ENCODE measurements around the gene PAM.

DNA sequence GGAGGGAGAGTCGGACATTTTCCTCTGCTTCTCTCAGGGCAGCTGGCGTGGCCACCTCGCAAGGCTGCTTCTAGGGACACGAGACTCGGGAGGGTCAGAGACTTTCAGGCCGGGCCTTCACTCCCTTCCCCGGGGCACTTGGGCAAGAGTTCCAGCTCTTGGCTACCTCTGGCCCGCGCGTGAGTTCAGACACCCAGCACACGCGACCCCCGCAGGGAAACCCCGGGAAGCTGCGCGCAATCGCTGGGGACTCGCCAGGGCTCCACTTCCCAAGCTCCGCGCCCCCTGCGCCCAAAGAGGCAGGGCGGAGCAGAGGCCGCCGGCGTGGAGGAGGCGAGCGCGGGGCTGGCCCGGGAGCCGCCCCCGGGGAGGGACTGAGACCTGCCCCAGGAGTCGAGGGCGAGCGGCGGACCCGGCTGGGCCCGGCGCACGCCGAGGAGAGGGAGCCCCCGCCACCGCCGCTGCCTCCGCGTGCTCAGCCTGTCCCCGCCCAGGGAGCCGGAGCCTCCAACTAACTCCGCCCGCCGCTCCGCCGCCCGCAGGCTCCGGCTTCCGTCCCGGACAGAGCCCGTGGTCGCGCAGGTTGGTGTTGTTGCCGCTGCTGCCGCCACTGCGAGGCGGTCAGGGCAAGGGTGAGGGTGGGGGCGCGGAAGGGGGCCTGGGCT is at the start of gene PAM:
- TF ChIP-seq, protein P1, sequence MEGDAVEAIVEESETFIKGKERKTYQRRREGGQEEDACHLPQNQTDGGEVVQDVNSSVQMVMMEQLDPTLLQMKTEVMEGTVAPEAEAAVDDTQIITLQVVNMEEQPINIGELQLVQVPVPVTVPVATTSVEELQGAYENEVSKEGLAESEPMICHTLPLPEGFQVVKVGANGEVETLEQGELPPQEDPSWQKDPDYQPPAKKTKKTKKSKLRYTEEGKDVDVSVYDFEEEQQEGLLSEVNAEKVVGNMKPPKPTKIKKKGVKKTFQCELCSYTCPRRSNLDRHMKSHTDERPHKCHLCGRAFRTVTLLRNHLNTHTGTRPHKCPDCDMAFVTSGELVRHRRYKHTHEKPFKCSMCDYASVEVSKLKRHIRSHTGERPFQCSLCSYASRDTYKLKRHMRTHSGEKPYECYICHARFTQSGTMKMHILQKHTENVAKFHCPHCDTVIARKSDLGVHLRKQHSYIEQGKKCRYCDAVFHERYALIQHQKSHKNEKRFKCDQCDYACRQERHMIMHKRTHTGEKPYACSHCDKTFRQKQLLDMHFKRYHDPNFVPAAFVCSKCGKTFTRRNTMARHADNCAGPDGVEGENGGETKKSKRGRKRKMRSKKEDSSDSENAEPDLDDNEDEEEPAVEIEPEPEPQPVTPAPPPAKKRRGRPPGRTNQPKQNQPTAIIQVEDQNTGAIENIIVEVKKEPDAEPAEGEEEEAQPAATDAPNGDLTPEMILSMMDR (IDR thresholded peaks at IDR 0.05): no peak
- peak in 1 of 2 donors; percentile 61 for TF ChIP-seq POLR2A (IDR thresholded peaks at IDR 0.05)
- peak in 1 of 2 donors; percentile 56 for TF ChIP-seq POLR2AphosphoS5 (IDR thresholded peaks at IDR 0.05; ENCODE audit: insufficient read depth in 1 of 2, low read depth in 1 of 2)
